Measurements from ENCODE around the gene PLA2G6.
"Not testable (repeated sequence)": the region's sequence is repeated elsewhere in the genome, so short reads cannot be mapped to it uniquely, and the experiment has no call there.

The PLA2G6 gene

GRCh38 chr22:38191055-38191454 is 9.4 kb upstream of the PLA2G6 start:
- Histone ChIP-seq H3K4me3 (ENCODE audit: low read depth in 1 of 5, low read length in 5 of 5) (peak overlapping the region in 2 of 5 donors; percentile 34 to 42), H3K27me3 (ENCODE audit: control insufficient read depth in 5 of 5, insufficient read depth in 4 of 5, low read length in 5 of 5) (no peaks in the 10 kb centered on the region), H3K27ac (ENCODE audit: low read depth, low read length) (peak overlapping the region; percentile 88), H3K36me3 (ENCODE audit: control insufficient read depth in 5 of 5, insufficient read depth in 5 of 5, low read length in 5 of 5) (no peaks in the 10 kb centered on the region), H3K9ac (ENCODE audit: low read length in 5 of 5) (peak overlapping the region in 3 of 5 donors; percentile 26 to 53 (median 44)), H3K4me1 (ENCODE audit: control insufficient read depth in 5 of 5, insufficient read depth in 5 of 5, low read length in 5 of 5) (peaks cover 0 to 54% (median 54%) of the 10 kb centered on the region in 5 donors), H3K9me3 (ENCODE audit: control insufficient read depth in 5 of 5, low read length in 5 of 5) (no peaks in the 10 kb centered on the region)

DNA sequence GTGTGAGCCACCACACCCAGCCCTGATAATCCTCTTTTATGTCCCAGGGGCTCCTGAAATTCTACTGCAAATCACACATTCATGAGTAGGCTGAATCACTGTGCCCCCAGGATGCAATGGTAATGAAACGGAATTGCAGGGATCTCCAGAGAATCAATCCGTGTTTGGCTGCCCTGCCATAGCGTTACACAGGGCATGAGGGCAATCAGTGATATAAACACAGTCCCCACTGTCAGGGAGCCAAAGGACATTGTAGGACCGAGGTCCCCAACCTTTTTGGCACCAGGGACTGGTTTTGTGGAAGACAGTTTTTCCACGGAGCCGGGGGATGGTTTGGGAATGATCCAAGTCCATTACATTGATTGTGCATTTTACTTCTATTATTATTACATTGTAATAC is 9.0 kb upstream of the PLA2G6 start:
- Histone ChIP-seq H3K27ac (ENCODE audit: low read depth, low read length) (peak overlapping the region; percentile 88), H3K27me3 (ENCODE audit: control insufficient read depth in 5 of 5, insufficient read depth in 4 of 5, low read length in 5 of 5) (no peaks in the 10 kb centered on the region), H3K36me3 (ENCODE audit: control insufficient read depth in 5 of 5, insufficient read depth in 5 of 5, low read length in 5 of 5) (no peaks in the 10 kb centered on the region), H3K4me3 (ENCODE audit: low read depth in 1 of 5, low read length in 5 of 5) (peak overlapping the region in 1 of 5 donors; percentile 24), H3K9me3 (ENCODE audit: control insufficient read depth in 5 of 5, low read length in 5 of 5) (no peaks in the 10 kb centered on the region), H3K4me1 (ENCODE audit: control insufficient read depth in 5 of 5, insufficient read depth in 5 of 5, low read length in 5 of 5) (peaks cover 0 to 54% (median 54%) of the 10 kb centered on the region in 5 donors), H3K9ac (ENCODE audit: low read length in 5 of 5) (peak overlapping the region in 1 of 5 donors; percentile 53)

GRCh38 chr22:38189104-38189503 is 7.5 kb upstream of the PLA2G6 start:
- Histone ChIP-seq H3K9me3 (ENCODE audit: control insufficient read depth in 5 of 5, low read length in 5 of 5) (no peaks in the 10 kb centered on the region), H3K27ac (ENCODE audit: low read depth, low read length) (no peak overlapping the region), H3K9ac (ENCODE audit: low read length in 5 of 5) (no peak overlapping the region), H3K4me3 (ENCODE audit: low read depth in 1 of 5, low read length in 5 of 5) (no peak overlapping the region), H3K36me3 (ENCODE audit: control insufficient read depth in 5 of 5, insufficient read depth in 5 of 5, low read length in 5 of 5) (no peaks in the 10 kb centered on the region), H3K27me3 (ENCODE audit: control insufficient read depth in 5 of 5, insufficient read depth in 4 of 5, low read length in 5 of 5) (no peaks in the 10 kb centered on the region), H3K4me1 (ENCODE audit: control insufficient read depth in 5 of 5, insufficient read depth in 5 of 5, low read length in 5 of 5) (peaks cover 0 to 47% (median 46%) of the 10 kb centered on the region in 5 donors)

DNA sequence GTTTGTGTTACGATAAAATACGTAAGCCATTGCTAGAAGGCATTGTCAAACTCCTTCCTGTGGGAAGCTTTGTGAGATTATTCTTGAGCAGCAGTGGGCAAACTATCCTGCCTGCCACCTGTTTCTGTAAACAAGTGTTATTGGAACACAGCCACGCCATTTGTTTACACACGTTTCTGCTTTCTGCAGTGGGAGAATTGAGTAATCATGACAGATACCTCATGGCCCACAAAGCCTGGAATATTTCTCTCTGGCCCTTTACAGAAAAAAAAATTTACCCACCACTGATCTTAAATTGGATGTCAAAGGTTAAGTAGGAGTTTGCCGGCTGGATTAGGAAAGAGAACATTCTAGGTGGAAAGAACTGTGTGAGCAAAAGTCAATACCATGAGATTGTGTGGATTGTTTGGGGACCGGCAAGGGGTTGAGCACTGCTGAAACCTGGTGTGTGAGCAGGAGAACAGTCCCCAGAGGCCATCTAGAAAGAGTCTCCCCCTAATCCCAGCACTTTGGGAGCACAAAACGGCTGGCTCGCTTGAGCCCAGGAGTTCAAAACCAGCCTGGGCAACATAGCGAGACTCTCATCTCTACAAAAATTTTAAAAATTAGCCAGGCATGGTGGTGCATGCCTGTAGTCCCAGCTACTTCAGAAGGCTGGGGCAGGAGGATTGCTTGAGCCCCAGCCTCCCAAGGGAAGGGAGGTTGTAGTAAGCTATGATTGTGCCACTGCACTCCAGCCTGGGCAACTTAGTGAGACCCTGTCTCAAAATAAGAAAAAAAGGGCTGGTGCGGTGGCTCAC is 6.0 kb upstream of the PLA2G6 start:
- Histone ChIP-seq H3K9ac (ENCODE audit: low read length in 5 of 5) (peak overlapping the region in 2 of 5 donors; percentile 55 to 56), H3K4me3 (ENCODE audit: low read depth in 1 of 5, low read length in 5 of 5) (no peak overlapping the region), H3K9me3 (ENCODE audit: control insufficient read depth in 5 of 5, low read length in 5 of 5) (no peaks in the 10 kb centered on the region), H3K27ac (ENCODE audit: low read depth, low read length) (peak overlapping the region; percentile 86), H3K4me1 (ENCODE audit: control insufficient read depth in 5 of 5, insufficient read depth in 5 of 5, low read length in 5 of 5) (peaks cover 0 to 36% (median 33%) of the 10 kb centered on the region in 5 donors), H3K27me3 (ENCODE audit: control insufficient read depth in 5 of 5, insufficient read depth in 4 of 5, low read length in 5 of 5) (no peaks in the 10 kb centered on the region), H3K36me3 (ENCODE audit: control insufficient read depth in 5 of 5, insufficient read depth in 5 of 5, low read length in 5 of 5) (no peaks in the 10 kb centered on the region)

DNA sequence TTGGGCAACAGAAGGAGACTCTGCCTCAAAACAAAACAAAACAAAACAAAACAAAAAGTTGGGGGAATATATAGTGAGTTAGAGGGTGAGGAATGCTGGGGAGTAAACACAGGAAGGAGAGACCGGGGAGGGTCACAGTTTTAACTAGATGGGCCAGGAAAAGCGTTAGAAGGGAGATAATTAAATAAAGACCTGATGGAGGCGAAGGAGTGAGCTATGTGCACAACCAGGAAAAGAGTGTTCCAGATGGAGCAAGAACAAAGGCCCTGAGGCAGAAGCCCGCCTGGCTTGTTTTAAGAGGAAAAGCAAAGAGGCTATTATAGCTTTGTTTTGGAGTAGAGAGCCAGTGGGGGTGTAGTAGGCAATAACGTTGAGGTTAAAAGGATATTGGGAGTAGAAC is 4.8 kb upstream of the PLA2G6 start:
- H3K4me1 ChIP-seq (ENCODE audit: control insufficient read depth in 5 of 5, insufficient read depth in 5 of 5, low read length in 5 of 5): peaks cover 0 to 31% (median 25%) of the 10 kb centered on the region in 5 donors
- peak overlapping the region; percentile 86 for H3K27ac ChIP-seq (ENCODE audit: low read depth, low read length)
- no peaks in the 10 kb centered on the region for H3K36me3 ChIP-seq (ENCODE audit: control insufficient read depth in 5 of 5, insufficient read depth in 5 of 5, low read length in 5 of 5)
- H3K27me3 ChIP-seq (ENCODE audit: control insufficient read depth in 5 of 5, insufficient read depth in 4 of 5, low read length in 5 of 5): no peaks in the 10 kb centered on the region
- no peaks in the 10 kb centered on the region for H3K9me3 ChIP-seq (ENCODE audit: control insufficient read depth in 5 of 5, low read length in 5 of 5)
- no peak overlapping the region for H3K9ac ChIP-seq (ENCODE audit: low read length in 5 of 5)
- no peak overlapping the region for H3K4me3 ChIP-seq (ENCODE audit: low read depth in 1 of 5, low read length in 5 of 5)

- H3K27ac ChIP-seq (ENCODE audit: low read depth, low read length): no peak overlapping the region
Measured at GRCh38 chr22:38184788-38185187, 3.2 kb upstream of the PLA2G6 start.

GRCh38 chr22:38180841-38181452 is 683 bp downstream of the PLA2G6 start:
- H3K27me3 ChIP-seq (ENCODE audit: control insufficient read depth in 5 of 5, insufficient read depth in 4 of 5, low read length in 5 of 5): no peaks in the 10 kb centered on the region
- H3K4me1 ChIP-seq (ENCODE audit: control insufficient read depth in 5 of 5, insufficient read depth in 5 of 5, low read length in 5 of 5): peaks cover 15 to 49% (median 44%) of the 10 kb centered on the region in 5 donors
- peak overlapping the region; percentile 69 to 88 (median 80) for H3K4me3 ChIP-seq (ENCODE audit: low read depth in 1 of 5, low read length in 5 of 5)
- no peaks in the 10 kb centered on the region for H3K9me3 ChIP-seq (ENCODE audit: control insufficient read depth in 5 of 5, low read length in 5 of 5)
- peak overlapping the region; percentile 77 to 98 (median 96) for H3K9ac ChIP-seq (ENCODE audit: low read length in 5 of 5)
- H3K27ac ChIP-seq (ENCODE audit: low read depth, low read length): peak overlapping the region; percentile 99
- H3K36me3 ChIP-seq (ENCODE audit: control insufficient read depth in 5 of 5, insufficient read depth in 5 of 5, low read length in 5 of 5): no peaks in the 10 kb centered on the region

More at GRCh38 chr22:38184788-38185187, 3.2 kb upstream of the PLA2G6 start:
- H3K27me3 ChIP-seq (ENCODE audit: control insufficient read depth in 5 of 5, insufficient read depth in 4 of 5, low read length in 5 of 5): no peaks in the 10 kb centered on the region
- no peaks in the 10 kb centered on the region for H3K9me3 ChIP-seq (ENCODE audit: control insufficient read depth in 5 of 5, low read length in 5 of 5)
- H3K36me3 ChIP-seq (ENCODE audit: control insufficient read depth in 5 of 5, insufficient read depth in 5 of 5, low read length in 5 of 5): no peaks in the 10 kb centered on the region
- no peak overlapping the region for H3K4me3 ChIP-seq (ENCODE audit: low read depth in 1 of 5, low read length in 5 of 5)
- H3K9ac ChIP-seq (ENCODE audit: low read length in 5 of 5): no peak overlapping the region
- H3K4me1 ChIP-seq (ENCODE audit: control insufficient read depth in 5 of 5, insufficient read depth in 5 of 5, low read length in 5 of 5): peaks cover 8 to 42% (median 32%) of the 10 kb centered on the region in 5 donors

DNA sequence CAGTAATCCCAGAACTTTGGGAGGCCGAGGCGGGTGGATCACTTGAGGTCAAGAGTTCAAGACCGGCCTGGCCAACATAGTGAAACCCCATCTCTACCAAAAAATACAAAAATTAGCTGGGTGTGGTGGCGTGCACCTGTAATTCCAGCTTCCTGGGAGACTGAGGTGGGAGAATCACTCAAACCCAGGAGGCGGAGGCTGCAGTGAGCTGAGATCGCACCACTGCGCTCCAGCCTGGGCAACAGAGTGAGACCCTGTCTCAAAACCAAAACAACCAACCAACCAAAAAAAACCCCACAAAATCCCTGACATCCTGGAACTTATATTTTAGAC is 3.1 kb downstream of the PLA2G6 start:
- not testable (repeated sequence) for H3K9me3 ChIP-seq (ENCODE audit: control insufficient read depth in 5 of 5, low read length in 5 of 5); H3K4me3 ChIP-seq (ENCODE audit: low read depth in 1 of 5, low read length in 5 of 5); H3K36me3 ChIP-seq (ENCODE audit: control insufficient read depth in 5 of 5, insufficient read depth in 5 of 5, low read length in 5 of 5); H3K27me3 ChIP-seq (ENCODE audit: control insufficient read depth in 5 of 5, insufficient read depth in 4 of 5, low read length in 5 of 5)
- H3K4me1 ChIP-seq (ENCODE audit: control insufficient read depth in 5 of 5, insufficient read depth in 5 of 5, low read length in 5 of 5): peaks cover 18 to 67% (median 59%) of the 10 kb centered on the region in 5 donors
- H3K9ac ChIP-seq (ENCODE audit: low read length in 5 of 5): peak overlapping the region in 1 of 5 donors; percentile 19
- H3K27ac ChIP-seq (ENCODE audit: low read depth, low read length): peak overlapping the region; percentile 99

- no peaks in the 10 kb centered on the region for H3K9me3 ChIP-seq (ENCODE audit: control insufficient read depth in 5 of 5, low read length in 5 of 5)
- no peaks in the 10 kb centered on the region for H3K27me3 ChIP-seq (ENCODE audit: control insufficient read depth in 5 of 5, insufficient read depth in 4 of 5, low read length in 5 of 5)
- peak overlapping the region in 3 of 5 donors; percentile 1 to 65 (median 26) for H3K9ac ChIP-seq (ENCODE audit: low read length in 5 of 5)
- no peak overlapping the region for H3K4me3 ChIP-seq (ENCODE audit: low read depth in 1 of 5, low read length in 5 of 5)
- peak overlapping the region; percentile 99 for H3K27ac ChIP-seq (ENCODE audit: low read depth, low read length)
- no peaks in the 10 kb centered on the region for H3K36me3 ChIP-seq (ENCODE audit: control insufficient read depth in 5 of 5, insufficient read depth in 5 of 5, low read length in 5 of 5)
- H3K4me1 ChIP-seq (ENCODE audit: control insufficient read depth in 5 of 5, insufficient read depth in 5 of 5, low read length in 5 of 5): peaks cover 18 to 72% (median 64%) of the 10 kb centered on the region in 5 donors
Measured at GRCh38 chr22:38177926-38178604, 3.6 kb downstream of the PLA2G6 start.

DNA sequence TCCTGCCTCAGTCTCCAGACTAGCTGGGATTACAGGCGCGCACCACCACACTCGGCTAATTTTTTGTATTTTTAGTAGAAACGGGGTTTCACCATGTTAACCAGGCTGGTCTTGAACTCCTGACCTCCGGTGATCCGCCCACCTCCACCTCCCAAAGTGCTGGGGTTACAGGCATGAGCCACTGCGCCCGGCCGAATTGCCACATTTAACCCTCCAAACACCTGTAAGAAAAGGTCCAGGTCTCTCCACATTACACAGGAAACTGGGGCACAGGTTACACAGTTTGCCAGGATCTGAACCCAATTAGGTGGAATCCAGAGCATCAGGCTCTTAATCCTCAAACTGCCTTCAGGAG is 4.1 kb downstream of the PLA2G6 start:
- not testable (repeated sequence) for H3K4me3 ChIP-seq (ENCODE audit: low read depth in 1 of 5, low read length in 5 of 5); H3K36me3 ChIP-seq (ENCODE audit: control insufficient read depth in 5 of 5, insufficient read depth in 5 of 5, low read length in 5 of 5); H3K27me3 ChIP-seq (ENCODE audit: control insufficient read depth in 5 of 5, insufficient read depth in 4 of 5, low read length in 5 of 5); H3K9me3 ChIP-seq (ENCODE audit: control insufficient read depth in 5 of 5, low read length in 5 of 5)
- Histone ChIP-seq H3K27ac (ENCODE audit: low read depth, low read length) (peak overlapping the region; percentile 99), H3K4me1 (ENCODE audit: control insufficient read depth in 5 of 5, insufficient read depth in 5 of 5, low read length in 5 of 5) (peaks cover 21 to 77% (median 69%) of the 10 kb centered on the region in 5 donors), H3K9ac (ENCODE audit: low read length in 5 of 5) (peak overlapping the region in 3 of 5 donors; percentile 1 to 65 (median 26))

Measured in subcutaneous abdominal adipose tissue (tissue), 5 donors.